ENCODE results near the gene RNF145. TPM values are rescaled to one million over a fixed set of nuclear protein-coding genes. Genes with fewer than 3 reads are reported as not detected.
"Not testable (repeated sequence)": the region's sequence is repeated elsewhere in the genome, so short reads cannot be mapped to it uniquely, and the experiment has no call there.

The RNF145 gene
- total and polyA plus RNA-seq, 3 donors from 2014 or later: 30.0 to 40.4 (median 39.5) TPM

DNA sequence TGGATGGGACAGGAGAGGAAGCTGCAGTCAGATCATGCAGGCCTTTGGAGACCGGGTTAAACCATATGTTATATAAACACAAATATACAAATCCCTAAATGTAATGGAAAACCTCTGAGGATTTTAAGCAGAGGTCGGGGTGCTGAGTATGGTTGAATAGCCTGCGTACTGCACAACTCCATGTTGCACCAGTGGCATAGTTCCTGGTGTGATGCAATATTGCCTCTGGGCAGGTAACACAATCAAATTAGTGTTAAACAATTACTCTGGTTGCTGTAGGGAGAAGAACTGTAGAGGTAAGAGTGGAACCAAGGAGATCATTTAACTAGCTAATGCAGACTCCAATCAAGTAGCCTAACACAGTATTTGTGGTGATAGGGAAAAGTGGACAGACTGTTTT, 21.3 kb upstream of the RNF145 start:
- H3K27me3 ChIP-seq: no peaks in the 10 kb centered on the region
- 87% methylated on average over 3 of the region's 3 CpGs for WGBS, 2 donors
- no peaks in the 10 kb centered on the region for H3K36me3 ChIP-seq (ENCODE audit: low read depth, missing control alignments)
- no peak for DNase-seq
- H3K4me1 ChIP-seq: no peaks in the 10 kb centered on the region
- TF ChIP-seq, protein P1, sequence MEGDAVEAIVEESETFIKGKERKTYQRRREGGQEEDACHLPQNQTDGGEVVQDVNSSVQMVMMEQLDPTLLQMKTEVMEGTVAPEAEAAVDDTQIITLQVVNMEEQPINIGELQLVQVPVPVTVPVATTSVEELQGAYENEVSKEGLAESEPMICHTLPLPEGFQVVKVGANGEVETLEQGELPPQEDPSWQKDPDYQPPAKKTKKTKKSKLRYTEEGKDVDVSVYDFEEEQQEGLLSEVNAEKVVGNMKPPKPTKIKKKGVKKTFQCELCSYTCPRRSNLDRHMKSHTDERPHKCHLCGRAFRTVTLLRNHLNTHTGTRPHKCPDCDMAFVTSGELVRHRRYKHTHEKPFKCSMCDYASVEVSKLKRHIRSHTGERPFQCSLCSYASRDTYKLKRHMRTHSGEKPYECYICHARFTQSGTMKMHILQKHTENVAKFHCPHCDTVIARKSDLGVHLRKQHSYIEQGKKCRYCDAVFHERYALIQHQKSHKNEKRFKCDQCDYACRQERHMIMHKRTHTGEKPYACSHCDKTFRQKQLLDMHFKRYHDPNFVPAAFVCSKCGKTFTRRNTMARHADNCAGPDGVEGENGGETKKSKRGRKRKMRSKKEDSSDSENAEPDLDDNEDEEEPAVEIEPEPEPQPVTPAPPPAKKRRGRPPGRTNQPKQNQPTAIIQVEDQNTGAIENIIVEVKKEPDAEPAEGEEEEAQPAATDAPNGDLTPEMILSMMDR (IDR thresholded peaks at IDR 0.05): no peak
- no peak for TF ChIP-seq POLR2A (IDR thresholded peaks at IDR 0.05)
- no peak overlapping the region for H3K4me3 ChIP-seq
- intact Hi-C loops (cut with DNase I; ENCODE audit: low total_unique reads): no loop called here
- H3K27ac ChIP-seq: no peak overlapping the region
- no peaks in the 10 kb centered on the region for H3K9me3 ChIP-seq

DNA sequence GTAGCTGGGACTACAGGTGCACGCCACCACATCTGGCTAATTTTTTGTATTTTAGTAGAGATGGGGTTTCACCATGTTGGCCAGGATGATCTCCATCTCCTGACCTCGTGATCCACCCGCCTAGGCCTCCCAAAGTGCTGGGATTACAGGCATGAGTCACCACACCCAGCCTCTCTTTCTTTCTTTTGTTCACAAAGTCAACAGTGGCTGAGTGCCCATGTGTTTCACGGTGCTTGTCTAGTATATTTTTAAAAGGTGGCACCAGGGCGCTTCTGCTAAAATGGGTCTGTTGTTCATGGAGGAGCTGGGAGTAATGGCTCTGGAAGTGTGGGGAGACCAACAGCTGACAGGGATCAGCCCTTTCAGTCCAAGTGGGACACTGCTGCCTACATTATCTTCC, 18.7 kb upstream of the RNF145 start:
- H3K27ac ChIP-seq; H3K9me3 ChIP-seq; H3K4me1 ChIP-seq; H3K27me3 ChIP-seq; H3K4me3 ChIP-seq; DNase-seq; intact Hi-C loops (cut with DNase I; ENCODE audit: low total_unique reads); H3K36me3 ChIP-seq (ENCODE audit: low read depth, missing control alignments): not testable (repeated sequence)
- WGBS, 2 donors: 95 to 97% methylated on average over 5 of the region's 5 CpGs

DNA sequence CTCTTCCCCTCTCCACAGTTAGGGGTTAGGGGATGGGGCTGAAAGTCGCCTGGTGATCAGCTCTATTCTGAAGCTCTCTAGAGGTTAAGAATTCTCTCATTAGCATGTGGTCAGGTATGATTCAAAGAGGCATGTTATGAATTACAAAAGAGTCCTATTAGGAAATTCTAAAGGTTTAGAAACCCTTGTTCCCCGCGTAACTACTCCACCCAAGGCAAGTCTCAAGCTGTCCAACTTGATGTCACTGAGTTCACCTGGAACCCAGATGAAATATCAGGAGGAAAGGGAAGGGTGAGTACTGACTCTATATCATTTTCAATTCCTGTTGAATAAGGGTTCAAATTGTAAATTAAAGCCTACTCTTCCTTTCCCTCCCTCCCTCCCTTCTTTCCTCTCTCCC, 18.1 kb upstream of the RNF145 start:
- intact Hi-C loops (cut with DNase I; ENCODE audit: low total_unique reads): no loop called here
- no peak for TF ChIP-seq POLR2A (IDR thresholded peaks at IDR 0.05)
- TF ChIP-seq, protein P1 (IDR thresholded peaks at IDR 0.05): no peak
- H3K27ac ChIP-seq: no peak overlapping the region
- no peaks in the 10 kb centered on the region for H3K27me3 ChIP-seq
- no peak overlapping the region for H3K4me3 ChIP-seq
- no peaks in the 10 kb centered on the region for H3K9me3 ChIP-seq
- DNase-seq: no peak
- no peaks in the 10 kb centered on the region for H3K36me3 ChIP-seq (ENCODE audit: low read depth, missing control alignments)
- H3K4me1 ChIP-seq: no peaks in the 10 kb centered on the region
- 82 to 91% methylated on average over 3 of the region's 3 CpGs for WGBS, 2 donors

DNA sequence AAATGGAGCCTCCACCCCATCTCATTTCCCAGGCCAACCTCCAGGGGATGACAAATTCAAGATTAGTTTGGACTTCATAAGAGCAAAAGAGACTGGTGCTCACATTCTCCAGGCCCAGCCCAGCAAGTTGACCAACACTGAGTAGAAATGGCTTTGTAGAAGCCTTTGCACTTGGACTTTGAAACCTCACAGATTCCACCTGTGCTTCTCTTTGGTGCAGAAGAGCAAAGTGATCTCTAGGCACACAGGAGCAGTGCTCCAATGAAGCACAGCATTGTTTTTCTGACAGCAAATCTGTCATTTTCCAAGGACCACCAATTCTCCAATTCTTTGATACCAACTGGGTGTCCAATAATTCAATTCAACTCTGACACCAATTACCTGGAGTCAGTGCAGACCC, 17.1 kb upstream of the RNF145 start:
- intact Hi-C loops (cut with DNase I; ENCODE audit: low total_unique reads): no loop called here
- no peaks in the 10 kb centered on the region for H3K27me3 ChIP-seq
- no peak for DNase-seq
- no peak overlapping the region for H3K27ac ChIP-seq
- H3K36me3 ChIP-seq (ENCODE audit: low read depth, missing control alignments): no peaks in the 10 kb centered on the region
- H3K4me1 ChIP-seq: no peaks in the 10 kb centered on the region
- no peak for TF ChIP-seq POLR2A (IDR thresholded peaks at IDR 0.05)
- TF ChIP-seq, protein P1 (IDR thresholded peaks at IDR 0.05): no peak
- no peaks in the 10 kb centered on the region for H3K9me3 ChIP-seq
- H3K4me3 ChIP-seq: no peak overlapping the region

DNA sequence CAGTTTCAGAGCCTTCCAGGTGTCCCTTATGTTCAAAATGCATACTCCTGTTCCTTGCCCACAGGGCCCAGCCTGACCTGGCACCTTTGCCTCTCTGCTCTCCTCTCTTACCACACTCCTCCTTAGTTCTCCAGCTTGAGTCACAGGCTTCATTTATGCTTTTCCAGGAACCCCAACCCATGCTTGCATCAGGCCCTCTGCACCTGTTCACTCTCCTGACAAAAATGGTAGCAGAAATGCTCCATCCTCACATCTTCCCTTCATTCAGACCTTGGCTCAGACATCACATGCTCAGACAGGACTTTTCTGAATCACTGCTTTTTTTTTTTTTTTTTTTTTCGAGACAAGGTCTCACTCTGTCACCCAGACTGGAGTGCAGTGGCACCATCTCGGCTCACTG, 15.1 kb upstream of the RNF145 start:
- 81 to 86% methylated on average over 2 of the region's 2 CpGs for WGBS, 2 donors
- Histone ChIP-seq H3K4me3 (no peak overlapping the region), H3K4me1 (no peaks in the 10 kb centered on the region), H3K27me3 (no peaks in the 10 kb centered on the region), H3K36me3 (ENCODE audit: low read depth, missing control alignments) (no peaks in the 10 kb centered on the region), H3K9me3 (no peaks in the 10 kb centered on the region), H3K27ac (no peak overlapping the region)
- TF ChIP-seq, protein P1 (IDR thresholded peaks at IDR 0.05): no peak
- intact Hi-C loops (cut with DNase I; ENCODE audit: low total_unique reads): no loop called here
- no peak for DNase-seq

Measured in testis (tissue), 3 donors.